ENCODE data around the gene ZNF672.
A peak's percentile ranks its signal among the peaks of the same experiment; 100 is the strongest.

ZNF672 gene

GRCh38 chr1:248831842-248832241 is 6.2 kb upstream of the ZNF672 start:
- no peaks in the 10 kb centered on the region for H3K9me3 ChIP-seq (ENCODE audit: severe bottlenecking)
- H3K4me3 ChIP-seq (ENCODE audit: severe bottlenecking): no peak overlapping the region
- H3K4me1 ChIP-seq (ENCODE audit: insufficient read depth, poor library complexity, severe bottlenecking): peaks cover 7% of the 10 kb centered on the region
- no peak overlapping the region for H3K27ac ChIP-seq (ENCODE audit: poor library complexity, severe bottlenecking)
- no peaks in the 10 kb centered on the region for H3K36me3 ChIP-seq (ENCODE audit: low read depth)
- no peaks in the 10 kb centered on the region for H3K27me3 ChIP-seq (ENCODE audit: insufficient read depth, poor library complexity, severe bottlenecking)
- TF ChIP-seq CTCF (IDR thresholded peaks at IDR 0.05; ENCODE audit: poor library complexity, severe bottlenecking): no peak
- DNase-seq (ENCODE audit: low spot score) (no peak), ATAC-seq (ENCODE audit: low read depth) (no peak)

- no peaks in the 10 kb centered on the region for H3K4me1 ChIP-seq (ENCODE audit: insufficient read depth, poor library complexity, severe bottlenecking)
- ATAC-seq (ENCODE audit: low read depth) (no peak), DNase-seq (ENCODE audit: low spot score) (no peak)
- no peak overlapping the region for H3K27ac ChIP-seq (ENCODE audit: poor library complexity, severe bottlenecking)
- no peaks in the 10 kb centered on the region for H3K27me3 ChIP-seq (ENCODE audit: insufficient read depth, poor library complexity, severe bottlenecking)
- H3K4me3 ChIP-seq (ENCODE audit: severe bottlenecking): no peak overlapping the region
- no peak for TF ChIP-seq CTCF (IDR thresholded peaks at IDR 0.05; ENCODE audit: poor library complexity, severe bottlenecking)
- H3K9me3 ChIP-seq (ENCODE audit: severe bottlenecking): no peaks in the 10 kb centered on the region
- no peaks in the 10 kb centered on the region for H3K36me3 ChIP-seq (ENCODE audit: low read depth)
Observed at GRCh38 chr1:248834343-248834940, 3.6 kb upstream of the ZNF672 start.

GRCh38 chr1:248837045-248837780 is 811 bp upstream of the ZNF672 start:
- no peak overlapping the region for H3K27ac ChIP-seq (ENCODE audit: poor library complexity, severe bottlenecking)
- H3K4me3 ChIP-seq (ENCODE audit: severe bottlenecking): peak overlapping the region; percentile 81
- ATAC-seq (ENCODE audit: low read depth): no peak
- H3K36me3 ChIP-seq (ENCODE audit: low read depth): no peaks in the 10 kb centered on the region
- H3K27me3 ChIP-seq (ENCODE audit: insufficient read depth, poor library complexity, severe bottlenecking): no peaks in the 10 kb centered on the region
- H3K4me1 ChIP-seq (ENCODE audit: insufficient read depth, poor library complexity, severe bottlenecking): peaks cover 3% of the 10 kb centered on the region
- no peaks in the 10 kb centered on the region for H3K9me3 ChIP-seq (ENCODE audit: severe bottlenecking)
- TF ChIP-seq CTCF (IDR thresholded peaks at IDR 0.05; ENCODE audit: poor library complexity, severe bottlenecking): no peak
- DNase-seq (ENCODE audit: low spot score): no peak

- peak; percentile 75 for ATAC-seq (ENCODE audit: low read depth)
- Histone ChIP-seq H3K27ac (ENCODE audit: poor library complexity, severe bottlenecking) (peak overlapping the region; percentile 77), H3K4me1 (ENCODE audit: insufficient read depth, poor library complexity, severe bottlenecking) (peaks cover 14% of the 10 kb centered on the region), H3K9me3 (ENCODE audit: severe bottlenecking) (no peaks in the 10 kb centered on the region), H3K4me3 (ENCODE audit: severe bottlenecking) (peak overlapping the region; percentile 81), H3K36me3 (ENCODE audit: low read depth) (no peaks in the 10 kb centered on the region), H3K27me3 (ENCODE audit: insufficient read depth, poor library complexity, severe bottlenecking) (no peaks in the 10 kb centered on the region)
- no peak for TF ChIP-seq CTCF (IDR thresholded peaks at IDR 0.05; ENCODE audit: poor library complexity, severe bottlenecking)
- peak; percentile 79 for DNase-seq (ENCODE audit: low spot score)
Observed at GRCh38 chr1:248838357-248839167, 538 bp downstream of the ZNF672 start.

All from RWPE2 (cell line).